Astrocyte of the spinal cord (primary cell): ENCODE results near the gene NADK2.
A peak's percentile ranks its signal among the peaks of the same experiment; 100 is the strongest.

Experiments
- DNase-seq: peaks from one replicate; pipeline ENCODE4 v3.0.0; 2011; ENCODE audit warnings: low read depth, low spot score
- H3K4me3 ChIP-seq: 2 replicates; pipeline ENCODE4 v1.5.1; 2011; ENCODE audit warnings: low read depth, mild to moderate bottlenecking, low read length, moderate library complexity
- in situ Hi-C: cut with HindIII; loops from 2 replicates; pipeline ENCODE4 v1.10.0; 2017; ENCODE audit warnings: low sequenced_read_pairs
- TF ChIP-seq, protein P1 (sequence below): IDR thresholded peaks from 2 replicates; pipeline ENCODE4 v1.5.1; 2012; ENCODE audit warnings: low read depth, mild to moderate bottlenecking, low read length, inconsistent platforms

Gene NADK2

DNA sequence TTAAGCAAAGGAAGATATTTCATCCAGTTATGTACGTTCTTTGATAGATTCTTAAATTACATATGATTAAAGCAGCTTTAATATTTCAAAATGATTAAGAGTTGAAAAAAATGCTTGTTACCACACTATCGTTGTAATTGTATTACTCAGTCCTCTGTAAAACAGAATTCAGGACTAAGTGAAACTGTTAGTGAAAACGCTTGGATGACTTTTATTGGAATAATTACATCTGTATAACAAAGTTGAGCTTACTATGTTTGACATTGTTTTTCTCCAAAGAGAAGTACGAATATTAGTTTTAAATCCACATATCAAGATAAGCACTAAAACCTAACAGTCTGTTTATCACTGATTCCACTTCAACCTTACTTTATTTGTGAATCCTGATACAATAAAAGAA lies 8.7 kb upstream of the NADK2 start:
- TF ChIP-seq, protein P1, sequence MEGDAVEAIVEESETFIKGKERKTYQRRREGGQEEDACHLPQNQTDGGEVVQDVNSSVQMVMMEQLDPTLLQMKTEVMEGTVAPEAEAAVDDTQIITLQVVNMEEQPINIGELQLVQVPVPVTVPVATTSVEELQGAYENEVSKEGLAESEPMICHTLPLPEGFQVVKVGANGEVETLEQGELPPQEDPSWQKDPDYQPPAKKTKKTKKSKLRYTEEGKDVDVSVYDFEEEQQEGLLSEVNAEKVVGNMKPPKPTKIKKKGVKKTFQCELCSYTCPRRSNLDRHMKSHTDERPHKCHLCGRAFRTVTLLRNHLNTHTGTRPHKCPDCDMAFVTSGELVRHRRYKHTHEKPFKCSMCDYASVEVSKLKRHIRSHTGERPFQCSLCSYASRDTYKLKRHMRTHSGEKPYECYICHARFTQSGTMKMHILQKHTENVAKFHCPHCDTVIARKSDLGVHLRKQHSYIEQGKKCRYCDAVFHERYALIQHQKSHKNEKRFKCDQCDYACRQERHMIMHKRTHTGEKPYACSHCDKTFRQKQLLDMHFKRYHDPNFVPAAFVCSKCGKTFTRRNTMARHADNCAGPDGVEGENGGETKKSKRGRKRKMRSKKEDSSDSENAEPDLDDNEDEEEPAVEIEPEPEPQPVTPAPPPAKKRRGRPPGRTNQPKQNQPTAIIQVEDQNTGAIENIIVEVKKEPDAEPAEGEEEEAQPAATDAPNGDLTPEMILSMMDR = no peak
- no peak for DNase-seq
- H3K4me3 ChIP-seq = no peak overlapping the region
- in situ Hi-C loops = no loop called here

DNA sequence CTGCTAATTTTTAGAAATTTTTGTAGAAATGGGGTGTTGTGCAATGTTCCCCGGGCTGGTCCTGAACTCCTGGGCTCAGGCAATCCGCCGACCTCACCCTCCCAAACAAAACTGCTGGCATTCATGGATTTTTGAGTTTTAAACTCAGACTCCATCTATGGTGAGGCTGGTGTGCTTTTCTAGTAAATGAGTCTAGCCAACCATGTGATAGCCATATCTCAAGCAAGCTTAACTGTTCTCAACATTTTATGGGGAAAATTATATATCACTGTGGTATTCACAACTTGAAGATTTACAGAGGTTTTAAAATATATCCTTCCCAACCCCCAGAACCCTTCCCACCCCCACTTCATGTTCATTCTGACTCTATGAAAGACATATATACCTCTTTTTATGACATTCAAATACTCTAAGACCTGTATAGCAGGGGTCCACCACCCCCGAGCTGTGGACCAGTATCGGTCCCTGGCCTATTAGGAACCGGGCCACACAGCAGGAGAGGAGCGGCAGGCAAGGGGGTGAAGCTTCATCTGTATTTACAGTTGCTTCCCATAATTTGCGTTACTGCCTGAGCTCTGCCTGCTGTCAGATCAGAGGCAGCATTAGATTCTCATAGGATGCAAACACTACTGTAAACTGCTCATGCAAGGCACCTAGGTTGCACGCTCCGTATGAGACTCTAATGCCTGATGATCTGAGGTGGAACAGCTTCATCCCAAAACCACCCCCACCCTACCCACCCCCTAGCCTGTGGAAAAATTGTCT lies 4.5 kb upstream of the NADK2 start:
- H3K4me3 ChIP-seq = no peak overlapping the region
- no peak for DNase-seq
- TF ChIP-seq, protein P1 = no peak
- in situ Hi-C loops = no loop called here

DNA sequence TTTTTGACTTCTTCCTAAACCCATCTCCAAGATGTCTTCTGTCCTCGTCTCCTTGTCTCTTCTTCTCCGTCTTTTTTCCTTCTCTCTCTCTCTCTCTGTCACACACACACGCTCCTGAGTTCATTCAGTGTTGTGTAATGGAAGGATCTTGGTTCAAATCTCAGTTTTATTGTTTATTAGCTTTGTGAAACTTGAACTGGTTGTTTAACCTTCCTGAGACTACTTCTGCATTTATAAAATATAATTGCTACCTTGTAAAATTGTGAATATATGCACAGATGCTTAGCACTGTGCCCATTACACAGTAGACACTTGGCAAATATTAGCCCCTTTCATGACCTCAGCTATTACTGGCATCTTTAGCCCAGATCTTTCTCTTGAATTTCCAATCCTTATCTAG lies 2.4 kb upstream of the NADK2 start:
- TF ChIP-seq, protein P1 = no peak
- no peak for DNase-seq
- no peak overlapping the region for H3K4me3 ChIP-seq
- in situ Hi-C loops = no loop called here

DNA sequence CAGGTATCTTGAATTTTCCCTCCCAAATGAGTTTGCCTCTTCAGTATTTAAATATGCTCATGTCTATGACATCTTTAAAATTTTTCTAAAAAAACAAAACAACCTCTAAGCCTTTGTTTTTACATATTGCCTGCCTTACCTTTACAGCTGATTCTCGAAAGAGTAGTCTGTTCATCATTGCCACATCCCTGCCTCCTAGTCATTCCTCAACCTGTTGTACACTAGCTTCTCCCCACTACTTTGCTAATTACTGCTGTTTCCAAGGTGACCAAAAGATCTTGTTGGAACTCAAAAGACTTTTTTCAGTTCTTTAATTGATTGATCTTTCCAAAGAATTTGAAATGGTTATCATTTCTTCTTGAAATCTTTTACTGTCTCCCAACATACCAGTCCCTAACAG lies 1.9 kb upstream of the NADK2 start:
- DNase-seq = no peak
- in situ Hi-C loops = no loop called here
- TF ChIP-seq, protein P1 = no peak
- no peak overlapping the region for H3K4me3 ChIP-seq

- no peak for DNase-seq
- H3K4me3 ChIP-seq = peak overlapping the region; percentile 69
- in situ Hi-C loops = no loop called here
- TF ChIP-seq, protein P1 = no peak
These were observed 1.1 kb upstream of the NADK2 start for GRCh38 chr5:36242534-36243485.

DNA sequence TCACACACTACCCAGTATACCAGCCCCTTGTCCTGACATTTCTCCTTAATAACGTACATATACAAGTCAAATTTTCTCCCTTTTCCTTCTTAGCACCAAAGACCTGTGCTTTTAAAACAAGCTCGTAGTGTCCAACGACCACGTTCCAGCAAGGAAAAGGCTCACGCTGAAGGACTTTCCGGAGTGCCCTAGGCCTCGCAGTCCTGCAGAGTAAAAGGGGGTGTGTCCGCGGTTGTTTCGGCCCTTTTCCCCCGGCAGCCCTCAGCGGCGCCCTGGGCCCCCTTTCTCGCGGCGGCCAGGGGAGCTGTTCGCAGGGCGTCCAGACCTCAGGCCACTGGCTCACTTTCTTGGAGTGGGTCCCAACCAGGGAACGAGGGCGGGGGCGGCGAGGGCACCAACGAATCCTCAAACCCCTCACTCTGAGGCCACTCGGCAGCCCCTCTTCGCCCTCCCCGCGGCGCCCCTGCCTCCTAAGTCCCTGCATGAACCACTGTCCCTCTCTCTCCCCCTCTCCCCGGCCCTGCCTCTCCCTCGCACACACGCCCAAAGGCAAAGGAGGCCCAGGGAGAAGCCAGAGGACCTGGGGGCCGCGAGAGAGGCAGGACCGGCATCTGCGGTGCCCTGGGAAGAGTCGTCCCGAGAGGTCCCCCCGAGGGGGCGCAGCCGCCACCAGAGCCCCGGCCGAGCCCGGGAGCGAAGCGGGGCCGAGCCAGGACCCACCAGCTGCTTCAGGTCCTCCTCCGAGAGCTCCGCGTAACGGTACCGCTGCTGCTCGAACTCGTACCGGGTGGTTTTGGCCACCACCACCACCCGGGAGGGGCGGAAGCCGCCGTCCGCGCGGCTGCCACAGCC lies 720 bp downstream of the NADK2 start:
- TF ChIP-seq, protein P1 = peak; percentile 14
- peak overlapping the region; percentile 69 for H3K4me3 ChIP-seq
- DNase-seq = peak; percentile 69
- in situ Hi-C loops = no loop called here
